LNCAP (cell line): ENCODE results near the gene ADRB1.

Experiments used
- TF ChIP-seq, protein P1 (sequence below): fragments of 450-650 bp; IDR thresholded peaks from 2 replicates; pipeline ENCODE4 v1.5.1; 2017; ENCODE audit warnings: mild to moderate bottlenecking

The ADRB1 gene

DNA sequence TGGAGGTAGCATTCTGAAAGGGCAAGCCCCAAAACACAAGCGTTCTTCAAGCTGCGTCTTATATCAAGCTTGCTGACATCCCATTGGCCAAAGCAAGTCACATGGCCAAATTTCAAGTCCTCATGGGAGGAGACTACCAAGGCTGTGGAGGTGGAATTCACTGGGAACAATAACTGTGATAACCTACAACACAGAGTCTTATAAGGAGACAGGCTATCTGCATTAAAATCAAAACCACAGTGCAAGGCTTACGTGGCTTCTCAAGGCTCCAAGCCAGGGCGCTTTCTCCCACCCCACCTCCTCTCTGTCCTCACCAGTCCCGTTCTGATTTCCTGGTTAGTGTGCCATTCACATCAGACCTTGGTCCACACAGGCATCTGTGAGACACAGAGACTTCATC is 39.4 kb downstream of the ADRB1 start:
- TF ChIP-seq, protein P1, sequence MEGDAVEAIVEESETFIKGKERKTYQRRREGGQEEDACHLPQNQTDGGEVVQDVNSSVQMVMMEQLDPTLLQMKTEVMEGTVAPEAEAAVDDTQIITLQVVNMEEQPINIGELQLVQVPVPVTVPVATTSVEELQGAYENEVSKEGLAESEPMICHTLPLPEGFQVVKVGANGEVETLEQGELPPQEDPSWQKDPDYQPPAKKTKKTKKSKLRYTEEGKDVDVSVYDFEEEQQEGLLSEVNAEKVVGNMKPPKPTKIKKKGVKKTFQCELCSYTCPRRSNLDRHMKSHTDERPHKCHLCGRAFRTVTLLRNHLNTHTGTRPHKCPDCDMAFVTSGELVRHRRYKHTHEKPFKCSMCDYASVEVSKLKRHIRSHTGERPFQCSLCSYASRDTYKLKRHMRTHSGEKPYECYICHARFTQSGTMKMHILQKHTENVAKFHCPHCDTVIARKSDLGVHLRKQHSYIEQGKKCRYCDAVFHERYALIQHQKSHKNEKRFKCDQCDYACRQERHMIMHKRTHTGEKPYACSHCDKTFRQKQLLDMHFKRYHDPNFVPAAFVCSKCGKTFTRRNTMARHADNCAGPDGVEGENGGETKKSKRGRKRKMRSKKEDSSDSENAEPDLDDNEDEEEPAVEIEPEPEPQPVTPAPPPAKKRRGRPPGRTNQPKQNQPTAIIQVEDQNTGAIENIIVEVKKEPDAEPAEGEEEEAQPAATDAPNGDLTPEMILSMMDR, result no peak

DNA sequence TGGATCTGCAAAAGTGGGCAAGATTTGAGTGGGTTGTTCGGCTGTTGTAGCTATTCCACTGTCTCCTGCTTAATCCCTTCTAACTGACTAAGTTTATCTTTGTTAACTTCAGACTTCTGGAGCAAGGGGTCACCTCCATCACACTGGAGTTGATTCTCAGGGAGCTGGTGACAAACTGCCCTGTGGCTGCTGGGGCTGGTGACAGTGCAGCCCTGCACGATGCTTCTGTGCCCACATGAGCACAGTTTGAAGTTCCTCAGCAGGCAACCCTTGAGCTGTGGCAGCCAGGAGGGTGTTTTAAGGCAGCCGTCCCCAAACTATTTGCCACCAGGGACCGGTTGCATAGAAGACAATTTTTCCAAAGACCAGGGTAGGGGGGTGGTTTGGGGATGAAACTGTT is 40.5 kb downstream of the ADRB1 start:
- TF ChIP-seq, protein P1, result no peak

DNA sequence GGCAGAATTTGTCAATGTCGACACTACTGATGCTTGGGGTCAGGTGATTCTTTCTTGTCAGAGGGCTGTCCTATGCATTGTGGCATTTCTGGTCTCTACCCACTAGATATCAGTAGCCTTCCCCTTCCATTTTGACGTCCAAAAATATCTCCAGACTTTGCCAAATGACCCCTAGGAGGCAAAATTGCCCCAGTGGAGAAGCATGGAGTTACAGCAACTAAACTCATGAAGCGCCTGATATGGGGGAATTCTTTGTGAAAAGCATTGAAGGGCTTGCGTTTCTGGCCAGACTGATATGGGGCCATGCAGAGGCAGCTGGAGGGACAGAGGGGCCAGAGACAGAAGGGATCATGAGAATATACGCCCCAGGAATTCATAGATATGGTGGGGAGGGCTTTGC is 43.6 kb downstream of the ADRB1 start:
- TF ChIP-seq, protein P1, result no peak

DNA sequence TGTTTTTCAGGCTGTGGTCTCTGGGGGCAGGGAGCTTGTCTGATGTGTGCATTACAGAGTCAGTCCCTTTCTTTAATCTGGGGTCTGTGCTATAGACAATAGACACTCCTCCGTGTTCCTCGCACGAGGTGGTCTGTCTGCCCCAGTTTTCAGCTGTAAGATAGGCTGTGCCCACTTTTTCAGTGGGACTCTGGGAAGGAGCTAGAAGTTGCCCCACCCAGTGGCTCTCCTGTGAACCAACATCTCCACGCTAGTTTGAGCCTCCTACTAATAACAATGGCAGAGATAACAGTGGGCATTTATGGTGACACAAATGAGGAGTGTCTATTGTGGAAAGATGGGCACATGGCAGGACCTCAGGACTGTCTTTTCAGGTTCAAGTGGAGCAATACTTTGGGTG is 44.0 kb downstream of the ADRB1 start:
- TF ChIP-seq, protein P1, result no peak

DNA sequence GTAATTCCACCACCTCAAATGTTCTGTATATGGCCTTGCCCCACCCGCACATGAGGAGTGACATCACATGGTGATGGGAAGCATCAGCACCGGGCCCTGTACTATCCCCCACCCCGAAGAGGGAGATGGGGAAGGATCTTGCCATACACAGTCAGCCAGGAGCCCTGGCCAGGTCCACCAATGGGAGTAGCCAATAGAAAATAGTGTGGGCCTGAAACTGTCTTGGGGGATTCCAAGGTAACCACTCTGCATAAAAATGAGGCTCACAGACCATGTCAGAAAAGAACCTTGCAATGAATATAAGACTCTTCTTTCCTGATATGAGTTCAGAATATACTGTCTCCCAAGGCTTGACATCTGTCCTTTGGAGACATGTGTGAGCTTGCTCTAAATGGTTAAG is 51.1 kb downstream of the ADRB1 start:
- TF ChIP-seq, protein P1, result no peak

DNA sequence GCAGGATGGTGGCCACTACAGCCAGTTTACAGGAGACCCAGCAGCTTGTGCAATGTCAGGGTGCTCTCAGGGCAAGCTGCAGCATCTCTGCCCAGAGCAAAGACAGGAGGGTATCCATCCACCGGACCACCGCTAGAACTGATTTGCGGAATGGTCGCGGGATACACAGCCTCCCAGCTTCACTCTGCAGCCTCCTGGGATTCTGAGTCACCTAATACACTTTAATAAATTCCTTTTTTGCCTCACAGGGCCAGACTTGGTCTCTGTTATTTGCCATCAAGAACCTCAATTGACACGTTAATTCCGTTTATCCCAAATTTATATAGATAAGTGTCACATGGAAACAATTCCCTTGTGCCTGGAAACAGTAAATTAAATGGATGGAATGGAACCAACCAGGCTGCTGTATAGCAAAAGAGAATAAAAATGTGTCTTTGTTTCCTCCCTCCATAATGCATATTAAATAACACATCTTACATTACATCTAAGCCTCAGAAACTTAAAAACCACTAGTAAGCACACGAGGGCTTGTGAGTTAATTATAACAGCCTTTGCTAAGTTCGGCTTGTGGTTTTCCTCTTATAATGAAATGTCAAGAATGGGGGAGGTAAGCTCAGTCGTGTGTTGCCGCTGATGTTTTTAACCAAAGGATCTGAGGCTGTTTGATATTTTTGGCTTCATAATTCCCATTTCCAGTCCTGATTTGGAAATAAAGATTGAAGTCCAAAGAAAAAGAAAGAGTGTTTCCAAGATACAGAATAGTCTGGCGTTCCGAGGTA is 52.1 kb downstream of the ADRB1 start:
- TF ChIP-seq, protein P1, result no peak
